MM.1S (cell line): ENCODE measurements around the gene ULBP1.

Experiments
- DNase-seq: peaks from one replicate; pipeline ENCODE4 v3.0.0-alpha.2; 2015
- H2AFZ ChIP-seq: fragments of 300-600 bp; sonication (generic); 2 replicates; pipeline ENCODE4 v1.6.0; 2016; ENCODE audit warnings: antibody characterized with exemption, low read length
- H3F3A ChIP-seq: fragments of 300-600 bp; sonication (generic); 2 replicates; pipeline ENCODE4 v1.6.1; 2016; ENCODE audit warnings: mild to moderate bottlenecking, antibody characterized with exemption, low read length, moderate library complexity, mixed read lengths; ENCODE audit not compliant: insufficient read depth
- H3K27ac ChIP-seq: fragments of 300-600 bp; sonication (generic); 2 replicates; pipeline ENCODE4 v1.5.1; 2016; ENCODE audit warnings: mild to moderate bottlenecking, low read length
- H3K27me3 ChIP-seq: fragments of 300-600 bp; sonication (generic); replicated peaks from 2 replicates; pipeline ENCODE4 v1.6.0; 2016; ENCODE audit warnings: low read length; ENCODE audit not compliant: insufficient read depth
- H3K36me3 ChIP-seq: fragments of 300-600 bp; sonication (generic); replicated peaks from 2 replicates; pipeline ENCODE4 v1.6.1; 2016; ENCODE audit warnings: mild to moderate bottlenecking, low read length, mixed read lengths; ENCODE audit not compliant: insufficient read depth
- H3K4me1 ChIP-seq: fragments of 300-600 bp; sonication (generic); 2 replicates; pipeline ENCODE4 v1.6.1; 2016; ENCODE audit warnings: low read length, mixed read lengths
- H3K4me2 ChIP-seq: fragments of 300-600 bp; sonication (generic); 2 replicates; pipeline ENCODE4 v1.6.0; 2016; ENCODE audit warnings: low read depth, low read length
- H3K4me3 ChIP-seq: fragments of 300-600 bp; sonication (generic); 2 replicates; pipeline ENCODE4 v1.5.1; 2016; ENCODE audit warnings: low read length, mixed read lengths
- H3K79me2 ChIP-seq: fragments of 300-600 bp; sonication (generic); 2 replicates; pipeline ENCODE4 v1.6.1; 2016; ENCODE audit warnings: mixed run types, low read length, mixed read lengths
- H3K9ac ChIP-seq: fragments of 300-600 bp; sonication (generic); 2 replicates; pipeline ENCODE4 v1.6.1; 2016; ENCODE audit warnings: low read length, mixed read lengths
- H3K9me2 ChIP-seq: fragments of 300-600 bp; sonication (generic); replicated peaks from 2 replicates; pipeline ENCODE4 v1.6.1; 2016; ENCODE audit warnings: mild to moderate bottlenecking, low read length, mixed read lengths; ENCODE audit not compliant: insufficient read depth
- H3K9me3 ChIP-seq: fragments of 300-600 bp; sonication (generic); replicated peaks from 2 replicates; pipeline ENCODE4 v1.6.1; 2016; ENCODE audit warnings: mild to moderate bottlenecking, low read length, mixed read lengths; ENCODE audit not compliant: insufficient read depth
- H4K20me1 ChIP-seq: fragments of 300-600 bp; sonication (generic); 2 replicates; pipeline ENCODE4 v1.6.1; 2016; ENCODE audit warnings: mild to moderate bottlenecking, low read length, moderate library complexity, mixed read lengths; ENCODE audit not compliant: insufficient read depth
- CTCF ChIP-seq: fragments of 300-600 bp; sonication (generic); IDR thresholded peaks from 2 replicates; pipeline ENCODE4 v1.5.1; 2016; ENCODE audit warnings: antibody characterized with exemption, low read length, mixed read lengths
- EZH2 ChIP-seq: fragments of 300-600 bp; sonication (generic); optimal IDR thresholded peaks from 2 replicates; pipeline ENCODE3; 2017; ENCODE audit warnings: low read depth, mild to moderate bottlenecking, antibody characterized with exemption, low read length, mixed read lengths
- EZH2phosphoT487 ChIP-seq: fragments of 300-600 bp; sonication (generic); IDR thresholded peaks from 2 replicates; pipeline ENCODE4 v1.6.1; 2018; ENCODE audit warnings: antibody characterized with exemption, low read length

The ULBP1 gene

GRCh38 chr6:149984773-149985172, 21.0 kb downstream of the ULBP1 start:
- DNase-seq, result no peak
- Histone ChIP-seq H3K4me1 (no peaks in the 10 kb centered on the region), H3K9me2 (no peaks in the 10 kb centered on the region), H3K9ac (no peak overlapping the region), H3K79me2 (no peaks in the 10 kb centered on the region), H2AFZ (no peak overlapping the region), H3F3A (no peaks in the 10 kb centered on the region), H3K27me3 (peaks cover 77% of the 10 kb centered on the region), H3K36me3 (no peaks in the 10 kb centered on the region), H3K9me3 (no peaks in the 10 kb centered on the region), H4K20me1 (no peaks in the 10 kb centered on the region), H3K27ac (no peak overlapping the region), H3K4me2 (no peak overlapping the region), H3K4me3 (no peak overlapping the region)
- TF ChIP-seq EZH2, result no peak
- no peak for TF ChIP-seq EZH2phosphoT487
- TF ChIP-seq CTCF, result no peak

- no peaks in the 10 kb centered on the region for H4K20me1 ChIP-seq
- H3K9me2 ChIP-seq, result no peaks in the 10 kb centered on the region
- H3K9ac ChIP-seq, result no peak overlapping the region
- H3K27ac ChIP-seq, result no peak overlapping the region
- no peak overlapping the region for H3K4me2 ChIP-seq
- TF ChIP-seq EZH2 (no peak), EZH2phosphoT487 (no peak), CTCF (no peak)
- no peak overlapping the region for H3K4me3 ChIP-seq
- H3K36me3 ChIP-seq, result no peaks in the 10 kb centered on the region
- H3K79me2 ChIP-seq, result no peaks in the 10 kb centered on the region
- no peak overlapping the region for H2AFZ ChIP-seq
- DNase-seq, result no peak
- no peaks in the 10 kb centered on the region for H3K9me3 ChIP-seq
- no peaks in the 10 kb centered on the region for H3K4me1 ChIP-seq
- peaks cover 84% of the 10 kb centered on the region for H3K27me3 ChIP-seq
- H3F3A ChIP-seq, result no peaks in the 10 kb centered on the region
These were observed 21.8 kb downstream of the ULBP1 start for GRCh38 chr6:149985481-149985937.

GRCh38 chr6:149987602-149988107, 23.9 kb downstream of the ULBP1 start:
- Histone ChIP-seq H3K4me1 (no peaks in the 10 kb centered on the region), H3K79me2 (no peaks in the 10 kb centered on the region), H3K4me2 (no peak overlapping the region), H3K27ac (no peak overlapping the region), H3K9ac (no peak overlapping the region), H3K9me2 (no peaks in the 10 kb centered on the region), H3K9me3 (no peaks in the 10 kb centered on the region), H4K20me1 (no peaks in the 10 kb centered on the region), H3K27me3 (peaks cover 82% of the 10 kb centered on the region), H3K4me3 (no peak overlapping the region), H2AFZ (no peak overlapping the region), H3F3A (no peaks in the 10 kb centered on the region), H3K36me3 (no peaks in the 10 kb centered on the region)
- DNase-seq, result no peak
- TF ChIP-seq EZH2phosphoT487, result no peak
- no peak for TF ChIP-seq CTCF
- TF ChIP-seq EZH2, result no peak
